Measurements from ENCODE around the gene KIRREL3. TPM values are rescaled to one million over a fixed set of nuclear protein-coding genes. Genes with fewer than 3 reads are reported as not detected.

KIRREL3 gene
- total RNA-seq, 1 donor from 2014 or later, result not detected

GRCh38 chr11:126716456-126717083 is 284.0 kb downstream of the KIRREL3 start:
- DNase-seq (ENCODE audit: low read depth) (no peak), FAIRE-seq (no peak)
- no peaks in the 10 kb centered on the region for H3K36me3 ChIP-seq (ENCODE audit: control insufficient read depth, insufficient read depth, low read length)
- H3K27me3 ChIP-seq (ENCODE audit: control insufficient read depth, insufficient read depth, low read length), result no peaks in the 10 kb centered on the region
- H3K4me3 ChIP-seq (ENCODE audit: low read depth, low read length), result no peak overlapping the region
- TF ChIP-seq CTCF (IDR thresholded peaks at IDR 0.05; ENCODE audit: insufficient read depth, low read length, severe bottlenecking), result peak; percentile 10

- FAIRE-seq, result no peak
- no peak overlapping the region for H3K4me3 ChIP-seq (ENCODE audit: low read depth, low read length)
- no peaks in the 10 kb centered on the region for H3K36me3 ChIP-seq (ENCODE audit: control insufficient read depth, insufficient read depth, low read length)
- no peak for TF ChIP-seq CTCF (IDR thresholded peaks at IDR 0.05; ENCODE audit: insufficient read depth, low read length, severe bottlenecking)
- H3K27me3 ChIP-seq (ENCODE audit: control insufficient read depth, insufficient read depth, low read length), result no peaks in the 10 kb centered on the region
- no peak for DNase-seq (ENCODE audit: low read depth)
These were observed 286.8 kb downstream of the KIRREL3 start for GRCh38 chr11:126713806-126714205.

- DNase-seq (ENCODE audit: low read depth) (no peak), FAIRE-seq (no peak)
- TF ChIP-seq CTCF (IDR thresholded peaks at IDR 0.05; ENCODE audit: insufficient read depth, low read length, severe bottlenecking), result no peak
- Histone ChIP-seq H3K27me3 (ENCODE audit: control insufficient read depth, insufficient read depth, low read length) (no peaks in the 10 kb centered on the region), H3K4me3 (ENCODE audit: low read depth, low read length) (no peak overlapping the region), H3K36me3 (ENCODE audit: control insufficient read depth, insufficient read depth, low read length) (no peaks in the 10 kb centered on the region)
These were observed 288.5 kb downstream of the KIRREL3 start for GRCh38 chr11:126711977-126712625.

GRCh38 chr11:126710804-126711399 is 289.7 kb downstream of the KIRREL3 start:
- FAIRE-seq (no peak), DNase-seq (ENCODE audit: low read depth) (no peak)
- TF ChIP-seq CTCF (IDR thresholded peaks at IDR 0.05; ENCODE audit: insufficient read depth, low read length, severe bottlenecking), result no peak
- Histone ChIP-seq H3K36me3 (ENCODE audit: control insufficient read depth, insufficient read depth, low read length) (no peaks in the 10 kb centered on the region), H3K4me3 (ENCODE audit: low read depth, low read length) (no peak overlapping the region), H3K27me3 (ENCODE audit: control insufficient read depth, insufficient read depth, low read length) (no peaks in the 10 kb centered on the region)

GRCh38 chr11:126707498-126707897 is 293.1 kb downstream of the KIRREL3 start:
- TF ChIP-seq CTCF (IDR thresholded peaks at IDR 0.05; ENCODE audit: insufficient read depth, low read length, severe bottlenecking), result no peak
- no peak overlapping the region for H3K4me3 ChIP-seq (ENCODE audit: low read depth, low read length)
- FAIRE-seq, result no peak
- no peak for DNase-seq (ENCODE audit: low read depth)
- no peaks in the 10 kb centered on the region for H3K27me3 ChIP-seq (ENCODE audit: control insufficient read depth, insufficient read depth, low read length)
- no peaks in the 10 kb centered on the region for H3K36me3 ChIP-seq (ENCODE audit: control insufficient read depth, insufficient read depth, low read length)

Measured in bronchial epithelial cell (primary cell).